Omental fat pad (tissue), 4 donors: Measurements from ENCODE around the gene GRB10. TPM values are rescaled to one million over a fixed set of nuclear protein-coding genes. Genes with fewer than 3 reads are reported as not detected.
A peak's percentile ranks its signal among the peaks of the same experiment; 100 is the strongest.

ENCODE experiments used
- ATAC-seq: fragments of 150-250 bp; one replicate; pipeline ENCODE4 v1.9.1; 2016; ENCODE audit warnings: mild to moderate bottlenecking, moderate library complexity; ENCODE audit not compliant: low FRiP score
- DNase-seq: peaks from one replicate; pipeline ENCODE4 v3.0.0-alpha.2; 2019; ENCODE audit warnings: low spot score
- CTCF ChIP-seq, 3 donors: fragments of 450-650 bp; IDR thresholded peaks; one replicate each; pipeline ENCODE4 v1.5.1; 2016 to 2017; ENCODE audit warnings: antibody characterized with exemption in 3 of 3, mild to moderate bottlenecking in 3 of 3, moderate library complexity in 2 of 3
- total RNA-seq, 4 donors: library from RNA; depleted of rRNA; stranded (reverse); fragments of >200 nt; gene quantifications; one replicate each; pipeline ENCODE4 v1.1.0, GENCODE V29; 2016

Gene GRB10
- total RNA-seq, 4 donors from 2014 or later, result 64.6 to 100 (median 75.3) TPM

- no peak for ATAC-seq
These were observed 121.9 kb downstream of the GRB10 start for GRCh38 chr7:50660830-50661175.

DNA sequence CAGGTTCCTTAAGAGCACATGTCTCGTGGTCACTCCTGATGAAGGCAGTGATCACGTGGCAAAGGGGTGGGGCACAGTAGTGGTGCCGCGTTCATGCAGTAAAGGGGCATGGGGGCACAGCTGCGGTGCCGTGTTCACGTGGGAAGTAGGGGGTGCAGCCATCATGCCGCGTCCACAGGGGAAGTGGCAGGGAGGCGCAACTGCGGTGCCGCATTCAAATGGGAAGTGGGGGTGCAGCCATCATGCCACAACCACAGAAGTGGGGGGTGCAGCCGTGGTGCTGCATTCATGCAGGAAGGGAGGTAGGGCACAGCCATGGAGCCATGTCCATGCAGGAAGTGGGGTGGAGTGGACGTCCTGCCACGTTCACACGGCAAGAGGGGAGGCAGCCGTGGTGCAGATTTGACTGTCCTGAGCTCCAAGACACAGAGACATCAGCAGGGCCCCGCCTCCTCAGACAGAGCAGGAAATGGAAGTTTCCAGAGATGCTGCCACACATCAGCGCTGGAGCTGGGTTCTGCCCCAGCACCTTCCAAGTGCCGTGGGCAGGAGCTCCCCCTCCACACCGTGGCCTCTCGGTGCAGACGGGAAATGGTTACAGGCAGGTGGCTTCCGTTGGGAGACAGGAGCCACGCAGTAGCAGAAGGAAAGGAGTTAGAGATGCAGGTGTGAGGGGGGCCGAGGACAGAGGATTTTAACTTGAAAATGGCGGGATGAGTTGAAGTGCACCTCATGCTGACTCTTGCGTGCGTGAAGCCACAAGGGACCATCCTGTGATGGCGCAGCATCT lies 122.5 kb downstream of the GRB10 start:
- ATAC-seq (no peak), DNase-seq (no peak)
- TF ChIP-seq CTCF (IDR thresholded peaks at IDR 0.05), result no peak

More at GRCh38 chr7:50660830-50661175, 121.9 kb downstream of the GRB10 start:
- no peak for DNase-seq
- no peak for TF ChIP-seq CTCF (IDR thresholded peaks at IDR 0.05)

- DNase-seq (no peak), ATAC-seq (no peak)
- no peak for TF ChIP-seq CTCF (IDR thresholded peaks at IDR 0.05)
These were observed 123.2 kb downstream of the GRB10 start for GRCh38 chr7:50659329-50659965.

DNA sequence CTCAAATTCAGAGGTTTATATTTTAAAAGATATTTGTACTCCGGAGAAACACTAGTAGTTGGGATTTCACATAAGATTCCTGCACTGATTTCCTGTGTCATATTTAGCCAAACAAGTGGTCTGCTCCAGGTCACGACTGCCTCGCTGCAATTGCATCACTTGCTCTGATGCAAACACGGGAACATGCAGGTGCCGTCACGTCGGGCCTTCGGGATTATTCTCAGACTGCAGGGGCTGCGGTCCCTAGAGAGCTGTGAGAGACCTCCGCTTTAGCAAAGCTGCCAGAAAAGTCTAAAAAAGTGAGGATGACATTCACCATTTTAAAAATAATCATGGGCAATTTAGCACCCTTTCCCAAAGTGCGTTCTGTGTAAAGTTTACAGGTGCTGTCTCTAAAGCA lies 124.0 kb downstream of the GRB10 start:
- DNase-seq (no peak), ATAC-seq (no peak)
- no peak for TF ChIP-seq CTCF (IDR thresholded peaks at IDR 0.05)

GRCh38 chr7:50657912-50658311 lies 124.8 kb downstream of the GRB10 start:
- TF ChIP-seq CTCF (IDR thresholded peaks at IDR 0.05), result no peak
- DNase-seq (no peak), ATAC-seq (peak; percentile 4)

GRCh38 chr7:50657341-50657873 lies 125.3 kb downstream of the GRB10 start:
- peak; percentile 88 for ATAC-seq
- DNase-seq, result no peak
- no peak for TF ChIP-seq CTCF (IDR thresholded peaks at IDR 0.05)
